Esophagus squamous epithelium (tissue), 5 donors: ENCODE results near the gene MYO18A. TPM values are rescaled to one million over a fixed set of nuclear protein-coding genes. Genes with fewer than 3 reads are reported as not detected.

Experiments used
- DNase-seq: peaks from one replicate; lab custom pipeline; 2025; lab: John Stamatoyannopoulos, UW
- H3K27ac ChIP-seq, 4 donors: fragments of 200-600 bp; sonication (generic); one replicate each; pipeline ENCODE4 v1.5.1; 2016 to 2019; ENCODE audit warnings: mild to moderate bottlenecking in 1 of 4
- H3K27me3 ChIP-seq, 4 donors: fragments of 200-600 bp; sonication (generic); 1 replicate in 3 of 4; 2 replicates in 1 of 4; pipeline versions ENCODE4 v1.5.1 to v1.6.0; 2017 to 2021; ENCODE audit warnings: antibody characterized with exemption in 1 of 4
- H3K36me3 ChIP-seq, 3 donors: fragments of 200-600 bp; sonication (generic); one replicate each; pipeline ENCODE4 v1.5.1; 2016 to 2019
- H3K4me1 ChIP-seq, 3 donors: fragments of 200-600 bp; sonication (generic); one replicate each; pipeline ENCODE4 v1.5.1; 2017 to 2019
- H3K4me3 ChIP-seq, 4 donors: fragments of 200-600 bp; sonication (generic); 1 replicate in 3 of 4; 2 replicates in 1 of 4; pipeline ENCODE4 v1.5.1; 2016 to 2019; ENCODE audit warnings: mild to moderate bottlenecking in 2 of 4, moderate library complexity in 1 of 4
- H3K9me3 ChIP-seq, 3 donors: fragments of 200-600 bp; sonication (generic); one replicate each; pipeline ENCODE4 v1.5.1; 2016 to 2019
- POLR2A ChIP-seq, 4 donors: fragments of 450-650 bp; IDR thresholded peaks; one replicate each; pipeline ENCODE4 v1.6.1; 2017; ENCODE audit warnings: antibody characterized with exemption in 4 of 4, mild to moderate bottlenecking in 4 of 4, moderate library complexity in 3 of 4
- WGBS, 2 donors: methylation state at CpG; one replicate each; pipeline ENCODE4 v1.1.5; 2018; 5-methylcytosine and 5-hydroxymethylcytosine counted together
- intact Hi-C: fragments of 100-400 bp; cut with DNase I; formaldehyde crosslinking; loops from one replicate; pipeline ENCODE4 v1.15.0; 2022
- total RNA-seq, 4 donors: library from RNA; depleted of rRNA; stranded (reverse); fragments of >200 nt; gene quantifications; one replicate each; pipeline ENCODE4 v1.1.0, GENCODE V29; 2016
- TF ChIP-seq, protein P1 (sequence below), 6 experiments: fragments of 450-650 bp in 4 of 6; fragments of 200-600 bp in 2 of 6; sonication (generic) in 2 of 6; IDR thresholded peaks; one replicate each; pipeline ENCODE4 v1.5.1; 2016 to 2019; ENCODE audit warnings: antibody characterized with exemption in 6 of 6, mild to moderate bottlenecking in 4 of 6, moderate library complexity in 4 of 6
- donor health status: DM: yes; HTN: yes; CAD: no.

MYO18A gene
- total RNA-seq, 4 donors from 2014 or later, result 44.0 to 74.9 (median 68.5) TPM

DNA sequence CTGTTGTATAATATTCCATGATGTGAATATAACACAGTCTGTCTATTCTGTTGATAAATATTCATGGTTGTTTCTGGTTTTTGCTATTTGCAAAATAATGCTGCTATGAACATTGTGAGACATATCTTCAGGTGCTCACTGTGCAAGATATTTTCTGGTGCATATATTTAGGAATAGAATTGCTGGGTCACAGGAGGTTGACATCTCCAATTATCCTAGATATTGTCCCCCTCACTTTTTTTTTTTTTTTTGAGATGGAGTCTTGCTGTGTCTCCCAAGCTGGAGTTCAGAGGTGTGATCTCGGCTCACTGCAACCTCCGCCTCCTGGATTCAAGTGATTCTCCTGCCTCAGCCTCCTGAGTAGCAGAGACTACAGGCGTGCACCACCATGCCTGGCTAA lies 14.5 kb upstream of the MYO18A start:
- peaks cover 0 to 7% (median 0%) of the 10 kb centered on the region in 4 donors for H3K27me3 ChIP-seq
- H3K36me3 ChIP-seq, result no peaks in the 10 kb centered on the region
- H3K27ac ChIP-seq, result no peak overlapping the region
- WGBS, 2 donors, result 92 to 95% methylated on average over 3 of the region's 3 CpGs
- H3K4me3 ChIP-seq, result no peak overlapping the region
- no peaks in the 10 kb centered on the region for H3K9me3 ChIP-seq
- intact Hi-C loops, result no loop called here
- TF ChIP-seq POLR2A (IDR thresholded peaks at IDR 0.05), result no peak
- TF ChIP-seq, protein P1, sequence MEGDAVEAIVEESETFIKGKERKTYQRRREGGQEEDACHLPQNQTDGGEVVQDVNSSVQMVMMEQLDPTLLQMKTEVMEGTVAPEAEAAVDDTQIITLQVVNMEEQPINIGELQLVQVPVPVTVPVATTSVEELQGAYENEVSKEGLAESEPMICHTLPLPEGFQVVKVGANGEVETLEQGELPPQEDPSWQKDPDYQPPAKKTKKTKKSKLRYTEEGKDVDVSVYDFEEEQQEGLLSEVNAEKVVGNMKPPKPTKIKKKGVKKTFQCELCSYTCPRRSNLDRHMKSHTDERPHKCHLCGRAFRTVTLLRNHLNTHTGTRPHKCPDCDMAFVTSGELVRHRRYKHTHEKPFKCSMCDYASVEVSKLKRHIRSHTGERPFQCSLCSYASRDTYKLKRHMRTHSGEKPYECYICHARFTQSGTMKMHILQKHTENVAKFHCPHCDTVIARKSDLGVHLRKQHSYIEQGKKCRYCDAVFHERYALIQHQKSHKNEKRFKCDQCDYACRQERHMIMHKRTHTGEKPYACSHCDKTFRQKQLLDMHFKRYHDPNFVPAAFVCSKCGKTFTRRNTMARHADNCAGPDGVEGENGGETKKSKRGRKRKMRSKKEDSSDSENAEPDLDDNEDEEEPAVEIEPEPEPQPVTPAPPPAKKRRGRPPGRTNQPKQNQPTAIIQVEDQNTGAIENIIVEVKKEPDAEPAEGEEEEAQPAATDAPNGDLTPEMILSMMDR (IDR thresholded peaks at IDR 0.05), result no peak
- H3K4me1 ChIP-seq, result no peaks in the 10 kb centered on the region
- DNase-seq, result no peak

DNA sequence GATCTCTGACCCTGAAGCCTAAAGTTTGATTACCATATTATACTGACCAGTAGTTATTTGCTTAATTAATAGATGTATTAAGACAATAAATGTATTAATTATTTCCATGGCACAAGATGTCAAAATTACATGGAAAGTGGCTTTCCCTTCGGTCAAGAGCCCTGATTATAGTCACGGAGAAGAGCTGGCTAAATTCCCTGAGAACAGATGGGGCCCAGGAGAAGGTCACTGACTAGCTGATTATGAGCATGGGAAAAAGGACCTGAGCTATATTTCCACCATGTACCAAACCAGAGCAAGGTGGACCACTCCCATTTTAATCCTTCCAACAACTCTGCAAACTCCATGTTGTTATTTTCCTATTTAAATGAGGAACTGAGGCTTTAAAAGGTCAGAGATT lies 12.9 kb upstream of the MYO18A start:
- Histone ChIP-seq H3K9me3 (no peaks in the 10 kb centered on the region), H3K36me3 (no peaks in the 10 kb centered on the region), H3K27ac (no peak overlapping the region), H3K4me1 (no peaks in the 10 kb centered on the region), H3K27me3 (peaks cover 0 to 7% (median 0%) of the 10 kb centered on the region in 4 donors), H3K4me3 (no peak overlapping the region)
- DNase-seq, result no peak
- TF ChIP-seq, protein P1 (IDR thresholded peaks at IDR 0.05), result no peak
- no peak for TF ChIP-seq POLR2A (IDR thresholded peaks at IDR 0.05)
- intact Hi-C loops, result no loop called here
- 82 to 90% methylated on average over 2 of the region's 2 CpGs for WGBS, 2 donors

DNA sequence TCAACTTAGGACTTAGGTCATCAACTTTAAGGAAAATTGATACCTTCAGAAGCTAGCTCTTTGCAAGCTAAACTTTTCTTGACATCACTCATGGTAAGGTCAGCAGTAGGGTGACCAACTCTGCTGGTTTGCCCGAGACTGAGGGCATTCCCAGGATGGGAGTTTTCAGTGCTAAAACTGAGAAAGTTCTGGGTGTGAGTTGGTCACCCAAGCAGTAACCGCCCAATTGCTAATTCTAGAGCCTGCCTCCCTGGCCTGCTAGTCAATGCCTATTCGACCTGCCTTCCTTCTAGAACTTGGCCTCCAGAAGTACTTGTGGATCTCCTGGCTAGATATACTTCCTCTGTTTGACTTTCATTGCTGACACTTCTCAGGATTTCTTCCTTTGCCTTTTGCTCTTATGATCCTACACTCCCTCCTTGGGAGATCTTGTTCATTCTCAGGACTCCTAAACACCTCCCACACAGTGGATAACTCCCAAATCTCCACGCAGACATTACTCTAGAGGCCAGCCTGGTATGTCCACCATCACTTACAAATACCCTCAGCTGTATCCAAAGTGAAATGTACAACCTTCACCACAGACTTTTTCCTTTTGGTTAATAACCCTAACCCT lies 10.5 kb upstream of the MYO18A start:
- TF ChIP-seq POLR2A (IDR thresholded peaks at IDR 0.05), result no peak
- TF ChIP-seq, protein P1 (IDR thresholded peaks at IDR 0.05), result no peak
- H3K27ac ChIP-seq, result no peak overlapping the region
- H3K4me3 ChIP-seq, result no peak overlapping the region
- no peaks in the 10 kb centered on the region for H3K4me1 ChIP-seq
- intact Hi-C loops, result no loop called here
- WGBS, 2 donors, result 80 to 81% methylated on average over 4 of the region's 4 CpGs
- H3K27me3 ChIP-seq, result peaks cover 0 to 7% (median 0%) of the 10 kb centered on the region in 4 donors
- no peak for DNase-seq
- no peaks in the 10 kb centered on the region for H3K36me3 ChIP-seq
- no peaks in the 10 kb centered on the region for H3K9me3 ChIP-seq

DNA sequence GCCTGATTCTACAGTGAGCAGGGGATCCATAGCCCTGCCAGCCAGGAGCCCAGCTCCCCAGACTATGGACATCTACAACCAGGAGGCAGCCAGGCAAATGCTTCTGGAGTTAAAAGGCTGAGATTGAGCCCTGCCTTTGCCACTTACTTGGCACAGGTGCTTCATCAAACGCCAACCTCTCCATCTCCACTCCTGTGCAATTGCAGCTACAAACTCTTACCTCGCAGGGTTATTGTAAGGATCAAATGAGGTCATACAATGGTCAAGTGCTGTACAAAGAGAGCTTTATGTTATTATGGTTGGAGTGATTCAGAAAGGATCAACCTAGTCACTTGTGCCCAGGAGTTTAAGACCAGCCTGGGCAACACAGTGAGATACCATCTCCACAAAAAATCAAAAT lies 9.8 kb upstream of the MYO18A start:
- intact Hi-C loops, result no loop called here
- H3K27ac ChIP-seq, result no peak overlapping the region
- H3K36me3 ChIP-seq, result no peaks in the 10 kb centered on the region
- no peaks in the 10 kb centered on the region for H3K9me3 ChIP-seq
- DNase-seq, result no peak
- H3K27me3 ChIP-seq, result peaks cover 0 to 7% (median 0%) of the 10 kb centered on the region in 4 donors
- 58 to 75% methylated on average over 2 of the region's 2 CpGs for WGBS, 2 donors
- no peak overlapping the region for H3K4me3 ChIP-seq
- H3K4me1 ChIP-seq, result no peaks in the 10 kb centered on the region
- TF ChIP-seq POLR2A (IDR thresholded peaks at IDR 0.05), result no peak
- TF ChIP-seq, protein P1 (IDR thresholded peaks at IDR 0.05), result no peak

DNA sequence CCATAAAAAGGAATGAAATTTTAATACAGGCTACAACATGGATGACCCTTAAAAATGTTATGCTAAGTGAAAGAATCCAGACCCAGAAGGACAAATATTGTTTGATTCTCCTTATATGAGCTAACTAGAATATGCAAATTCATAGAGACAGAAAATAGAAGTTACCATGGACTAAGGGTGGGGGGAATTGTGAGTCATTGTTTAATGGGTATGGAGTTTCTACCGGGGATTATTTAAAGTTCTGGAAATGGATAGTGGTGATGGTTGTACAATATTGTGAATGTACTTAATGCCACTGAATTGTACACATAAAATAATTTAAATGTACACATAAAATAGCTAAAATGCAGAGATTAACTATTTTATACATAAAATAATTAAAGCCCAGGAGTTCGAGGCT lies 9.2 kb upstream of the MYO18A start:
- no peaks in the 10 kb centered on the region for H3K9me3 ChIP-seq
- peaks cover 0 to 7% (median 0%) of the 10 kb centered on the region in 4 donors for H3K27me3 ChIP-seq
- H3K36me3 ChIP-seq, result no peaks in the 10 kb centered on the region
- no peaks in the 10 kb centered on the region for H3K4me1 ChIP-seq
- intact Hi-C loops, result no loop called here
- no peak for DNase-seq
- WGBS, 2 donors, result 70 to 71% methylated on average over 2 of the region's 2 CpGs
- H3K4me3 ChIP-seq, result no peak overlapping the region
- TF ChIP-seq, protein P1 (IDR thresholded peaks at IDR 0.05), result no peak
- TF ChIP-seq POLR2A (IDR thresholded peaks at IDR 0.05), result no peak
- H3K27ac ChIP-seq, result no peak overlapping the region
